Heart left ventricle (tissue), 16 donors: Measurements from ENCODE around the gene SLC4A4. TPM values are rescaled to one million over a fixed set of nuclear protein-coding genes. Genes with fewer than 3 reads are reported as not detected.

Experiments used
- ATAC-seq, 4 donors: fragments of 200-7000 bp; cut with Tn5 transposase; one replicate each; pipeline ENCODE4 v1.9.1; 2020 to 2022; ENCODE audit warnings: moderate library complexity in 4 of 4, mild to moderate bottlenecking in 3 of 4, moderate number of reproducible peaks in 1 of 4
- DNase-seq, 5 donors: peaks; one replicate each; pipeline ENCODE4 v3.0.0-alpha.2; 2020
- H3K27ac ChIP-seq, 12 donors: fragments of 200-600 bp; sonication (generic) in 4 of 12; one replicate each; pipeline versions ENCODE4 v1.5.0 to v1.8.0; 2016 to 2022; ENCODE audit warnings: mild to moderate bottlenecking in 2 of 12
- H3K27me3 ChIP-seq, 9 donors: fragments of 200-600 bp; sonication (generic) in 2 of 9; one replicate each; pipeline versions ENCODE4 v1.5.1 to v1.8.0; 2016 to 2022; ENCODE audit warnings: mild to moderate bottlenecking in 3 of 9
- H3K36me3 ChIP-seq, 9 donors: fragments of 200-600 bp; sonication (generic) in 2 of 9; one replicate each; pipeline versions ENCODE4 v1.5.0 to v1.8.0; 2018 to 2022; ENCODE audit warnings: mild to moderate bottlenecking in 2 of 9
- H3K4me1 ChIP-seq, 12 donors: fragments of 200-600 bp; sonication (generic) in 4 of 12; one replicate each; pipeline versions ENCODE4 v1.5.0 to v1.8.0; 2016 to 2022; ENCODE audit warnings: mild to moderate bottlenecking in 3 of 12
- H3K4me3 ChIP-seq, 12 donors: fragments of 200-600 bp; sonication (generic) in 4 of 12; one replicate each; pipeline versions ENCODE4 v1.5.0 to v1.8.0; 2017 to 2022; ENCODE audit warnings: mild to moderate bottlenecking in 9 of 12, moderate library complexity in 4 of 12
- H3K9me3 ChIP-seq, 12 donors: fragments of 200-600 bp; sonication (generic) in 4 of 12; one replicate each; pipeline versions ENCODE4 v1.5.0 to v1.8.0; 2016 to 2022; ENCODE audit warnings: mild to moderate bottlenecking in 1 of 12
- CTCF ChIP-seq, 12 donors: fragments of 200-600 bp; sonication (generic) in 4 of 12; IDR thresholded peaks; one replicate each; pipeline versions ENCODE4 v1.5.0 to v1.8.0; 2018 to 2022; ENCODE audit warnings: antibody characterized with exemption in 12 of 12, mild to moderate bottlenecking in 5 of 12
- POLR2A ChIP-seq, 2 donors: fragments of 450-650 bp; IDR thresholded peaks; one replicate each; pipeline ENCODE4 v1.6.1; 2017; ENCODE audit warnings: antibody characterized with exemption in 2 of 2, mild to moderate bottlenecking in 2 of 2, moderate library complexity in 2 of 2
- WGBS, 4 donors: extraction: QIAGEN DNeasy Blood & Tissue Kit in 2 of 4; methylation state at CpG; one replicate each; pipeline versions ENCODE4 v1.1.5 to v1.1.7; 2013 to 2018; 5-methylcytosine and 5-hydroxymethylcytosine counted together
- intact Hi-C, 10 donors: fragments of 100-400 bp; cut with DNase I; formaldehyde crosslinking; loops; one replicate each; pipeline versions ENCODE4 v1.11.1 to v1.14.2; 2022
- polyA plus RNA-seq, 2 donors: library from polyadenylated mRNA; stranded (reverse); fragments of 200-250 nt; gene quantifications; one replicate each; pipeline ENCODE4 v1.2.3, GENCODE V29; 2013
- total RNA-seq, 9 donors: library from RNA; depleted of rRNA in 2 of 9; stranded (reverse); fragments of >200 nt in 2 of 9; fragmentation: NEBNext Ultra II Directional in 3 of 9; extraction: Animal tissue kit (Norgen Biotek cat#: 25700) in 3 of 9; gene quantifications; one replicate each; pipeline versions ENCODE4 v1.1.0 to v1.2.4, GENCODE V29; 2016 to 2023
- donor health status: ischemic (EF 13 %, LVEDD 7.1; RV severe dilation, severe dysfunction).
- donor health status: healthy with polysubstance abuse.
- donor health status: DM: no; HTN: yes; CAD: no.
- donor health status: DM: no; HTN: no; CAD: no.
- donor health status: ischemic (EF 25% LVEDD 6.9; RV normal size, moderate dysfunction).
- donor health status: ischemic (EF 25% LVEDD 5.7; RV mildly dilated, moderate dysfunction).
- donor health status: healthy.
- donor health status: DM: yes; HTN: yes; CAD: no.
- donor health status: ischemic (EF 35%, LVEDD 5.7; RV mildly dilated, moderate dysfunction).
- donor health status: nonischemic (EF 11% LVEDD 7.7; RV severe dilation, severe dysfunction).
- donor health status: DM: yes; HTN: yes; CAD: no.
- donor health status: PGD.
- donor health status: ischemic (EF 29% LVEDD 5.4; RV normal size, mild dysfunction).
- donor health status: nonischemic (EF 23%, LVEDD 6.1; RV moderate dilation, normal function).

The SLC4A4 gene
- total and polyA plus RNA-seq, 11 donors, result 3.7 to 48.0 (median 17.9) TPM

- TF ChIP-seq POLR2A (IDR thresholded peaks at IDR 0.05), result no peak
- TF ChIP-seq CTCF (IDR thresholded peaks at IDR 0.05), result no peak
- no peak overlapping the region for H3K4me3 ChIP-seq
- DNase-seq (no peak), ATAC-seq (no peak)
- intact Hi-C loops, result no loop called here
- H3K4me1 ChIP-seq, result no peaks in the 10 kb centered on the region
- no peaks in the 10 kb centered on the region for H3K36me3 ChIP-seq
- peaks cover 0 to 5% (median 0%) of the 10 kb centered on the region in 9 donors for H3K27me3 ChIP-seq
- H3K9me3 ChIP-seq, result no peaks in the 10 kb centered on the region
- no peak overlapping the region for H3K27ac ChIP-seq
- WGBS, 4 donors, result 40 to 75% (median 57%) methylated on average over 2 of the region's 2 CpGs
Measured at GRCh38 chr4:71608678-71609071, 269.9 kb downstream of the SLC4A4 start.

GRCh38 chr4:71609167-71609566 is 270.3 kb downstream of the SLC4A4 start:
- intact Hi-C loops, result no loop called here
- H3K9me3 ChIP-seq, result no peaks in the 10 kb centered on the region
- H3K4me3 ChIP-seq, result no peak overlapping the region
- H3K27me3 ChIP-seq, result peaks cover 0 to 5% (median 0%) of the 10 kb centered on the region in 9 donors
- 88 to 99% (median 92%) methylated on average over 2 of the region's 2 CpGs for whole genome bisulfite sequencing, 4 donors
- H3K36me3 ChIP-seq, result no peaks in the 10 kb centered on the region
- TF ChIP-seq POLR2A (IDR thresholded peaks at IDR 0.05), result no peak
- TF ChIP-seq CTCF (IDR thresholded peaks at IDR 0.05), result no peak
- DNase-seq (no peak), ATAC-seq (no peak)
- H3K4me1 ChIP-seq, result no peaks in the 10 kb centered on the region
- H3K27ac ChIP-seq, result no peak overlapping the region

GRCh38 chr4:71609651-71610050 is 270.8 kb downstream of the SLC4A4 start:
- DNase-seq (no peak), ATAC-seq (no peak)
- Histone ChIP-seq H3K27me3 (peaks cover 0 to 5% (median 0%) of the 10 kb centered on the region in 9 donors), H3K4me1 (no peaks in the 10 kb centered on the region), H3K36me3 (no peaks in the 10 kb centered on the region), H3K9me3 (no peaks in the 10 kb centered on the region), H3K4me3 (no peak overlapping the region), H3K27ac (no peak overlapping the region)
- no peak for TF ChIP-seq CTCF (IDR thresholded peaks at IDR 0.05)
- no peak for TF ChIP-seq POLR2A (IDR thresholded peaks at IDR 0.05)
- intact Hi-C loops, result no loop called here

GRCh38 chr4:71614621-71615020 is 275.8 kb downstream of the SLC4A4 start:
- 82 to 100% (median 91%) methylated on average over 2 of the region's 2 CpGs for WGBS, 4 donors
- intact Hi-C loops, result no loop called here
- ATAC-seq, result no peak

More at GRCh38 chr4:71614621-71615020, 275.8 kb downstream of the SLC4A4 start:
- no peak for TF ChIP-seq POLR2A (IDR thresholded peaks at IDR 0.05)
- TF ChIP-seq CTCF (IDR thresholded peaks at IDR 0.05), result no peak
- Histone ChIP-seq H3K27ac (no peak overlapping the region), H3K4me1 (no peaks in the 10 kb centered on the region), H3K36me3 (no peaks in the 10 kb centered on the region), H3K27me3 (no peaks in the 10 kb centered on the region), H3K9me3 (peaks cover 0 to 11% (median 0%) of the 10 kb centered on the region in 12 donors), H3K4me3 (no peak overlapping the region)
- no peak for DNase-seq
